ENCODE results near the gene DMD.

GRCh38 chrX:31115398-31115797 lies 2096.0 kb downstream of the DMD start:
- TF ChIP-seq POLR2A (IDR thresholded peaks at IDR 0.05; ENCODE audit: low read depth, low read length) (no peak), POLR2AphosphoS5 (IDR thresholded peaks at IDR 0.05; ENCODE audit: low read depth, low read length) (no peak)
